ENCODE results near the gene DAGLA.

The DAGLA gene

DNA sequence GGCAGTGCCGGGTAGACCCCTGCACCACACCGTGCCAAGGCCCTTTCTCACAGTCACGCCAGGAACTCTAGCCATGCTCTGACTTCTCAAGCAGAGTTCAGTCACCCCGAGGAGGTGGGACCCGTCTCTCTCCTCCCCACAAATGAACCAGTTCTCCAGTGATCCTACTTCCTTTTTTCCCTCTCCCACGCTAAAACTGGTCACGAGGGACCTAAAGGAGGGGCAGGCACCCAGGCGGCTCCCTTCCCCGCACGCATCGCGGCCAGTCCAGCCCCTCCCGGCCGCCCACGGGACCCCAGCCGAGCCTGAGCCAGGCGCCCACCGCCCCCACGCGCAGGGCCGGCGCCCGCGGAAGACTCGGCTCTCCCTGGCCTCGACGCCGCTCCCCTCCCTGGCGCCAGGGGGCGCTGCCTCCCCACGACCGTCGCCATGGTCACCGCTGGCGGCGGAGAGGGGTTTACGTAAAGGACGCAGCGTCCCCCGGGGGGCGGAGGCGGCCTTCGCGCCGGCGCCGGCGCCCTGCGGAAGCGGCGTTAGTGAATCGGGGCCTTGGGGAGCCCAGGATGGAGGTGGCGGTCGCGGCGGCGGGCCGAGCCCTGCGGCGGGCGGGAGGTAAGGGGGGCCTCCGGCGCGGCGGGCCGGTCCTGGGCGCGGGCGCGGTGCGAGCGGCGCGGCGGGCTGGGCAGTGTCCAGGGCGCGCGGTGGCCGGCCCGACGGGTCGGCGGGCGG is at the start of gene DAGLA:
Gene DAGLA (plus strand): TSS at position 499 of the 729 bp plus-strand sequence. CDS start 39,765 bp downstream, outside the sequence.
- H3K4me3 ChIP-seq (ENCODE audit: low read depth, low read length), result peak within 1 kb of the TSS; percentile 48
- H3K9me3 ChIP-seq (ENCODE audit: control insufficient read depth, insufficient read depth, low read length), result no peaks in the 10 kb centered on the region
- peaks cover 15% of the 10 kb centered on the region for H3K27me3 ChIP-seq (ENCODE audit: control insufficient read depth, insufficient read depth, low read length)
- no peaks in the 10 kb centered on the region for H3K36me3 ChIP-seq (ENCODE audit: control insufficient read depth, insufficient read depth, low read length)
- H3K9ac ChIP-seq (ENCODE audit: low read depth, low read length), result no peak within 1 kb of the TSS
- H3K4me1 ChIP-seq (ENCODE audit: control insufficient read depth, insufficient read depth, low read length), result no peaks in the 10 kb centered on the region

- no peaks in the 10 kb centered on the region for H3K27me3 ChIP-seq (ENCODE audit: control insufficient read depth, insufficient read depth, low read length)
- no peaks in the 10 kb centered on the region for H3K4me1 ChIP-seq (ENCODE audit: control insufficient read depth, insufficient read depth, low read length)
- H3K4me3 ChIP-seq (ENCODE audit: low read depth, low read length), result no peak overlapping the region
- H3K9me3 ChIP-seq (ENCODE audit: control insufficient read depth, insufficient read depth, low read length), result no peaks in the 10 kb centered on the region
- H3K9ac ChIP-seq (ENCODE audit: low read depth, low read length), result no peak overlapping the region
- no peaks in the 10 kb centered on the region for H3K36me3 ChIP-seq (ENCODE audit: control insufficient read depth, insufficient read depth, low read length)
Measured at GRCh38 chr11:61632096-61632495, 48.1 kb upstream of the DAGLA start.

GRCh38 chr11:61635304-61635703 is 44.9 kb upstream of the DAGLA start:
- H3K27me3 ChIP-seq (ENCODE audit: control insufficient read depth, insufficient read depth, low read length), result no peaks in the 10 kb centered on the region
- no peak overlapping the region for H3K9ac ChIP-seq (ENCODE audit: low read depth, low read length)
- H3K4me1 ChIP-seq (ENCODE audit: control insufficient read depth, insufficient read depth, low read length), result no peaks in the 10 kb centered on the region
- H3K9me3 ChIP-seq (ENCODE audit: control insufficient read depth, insufficient read depth, low read length), result no peaks in the 10 kb centered on the region
- H3K4me3 ChIP-seq (ENCODE audit: low read depth, low read length), result no peak overlapping the region
- H3K36me3 ChIP-seq (ENCODE audit: control insufficient read depth, insufficient read depth, low read length), result no peaks in the 10 kb centered on the region

GRCh38 chr11:61635787-61636186 is 44.4 kb upstream of the DAGLA start:
- no peak overlapping the region for H3K9ac ChIP-seq (ENCODE audit: low read depth, low read length)
- no peaks in the 10 kb centered on the region for H3K36me3 ChIP-seq (ENCODE audit: control insufficient read depth, insufficient read depth, low read length)
- no peaks in the 10 kb centered on the region for H3K27me3 ChIP-seq (ENCODE audit: control insufficient read depth, insufficient read depth, low read length)

GRCh38 chr11:61636676-61637075 is 43.5 kb upstream of the DAGLA start:
- no peaks in the 10 kb centered on the region for H3K27me3 ChIP-seq (ENCODE audit: control insufficient read depth, insufficient read depth, low read length)
- no peak overlapping the region for H3K4me3 ChIP-seq (ENCODE audit: low read depth, low read length)
- no peak overlapping the region for H3K9ac ChIP-seq (ENCODE audit: low read depth, low read length)
- no peaks in the 10 kb centered on the region for H3K9me3 ChIP-seq (ENCODE audit: control insufficient read depth, insufficient read depth, low read length)
- no peaks in the 10 kb centered on the region for H3K36me3 ChIP-seq (ENCODE audit: control insufficient read depth, insufficient read depth, low read length)
- H3K4me1 ChIP-seq (ENCODE audit: control insufficient read depth, insufficient read depth, low read length), result no peaks in the 10 kb centered on the region

More at GRCh38 chr11:61635787-61636186, 44.4 kb upstream of the DAGLA start:
- Histone ChIP-seq H3K4me3 (ENCODE audit: low read depth, low read length) (no peak overlapping the region), H3K4me1 (ENCODE audit: control insufficient read depth, insufficient read depth, low read length) (no peaks in the 10 kb centered on the region), H3K9me3 (ENCODE audit: control insufficient read depth, insufficient read depth, low read length) (no peaks in the 10 kb centered on the region)

- Histone ChIP-seq H3K9me3 (ENCODE audit: control insufficient read depth, insufficient read depth, low read length) (no peaks in the 10 kb centered on the region), H3K4me3 (ENCODE audit: low read depth, low read length) (no peak overlapping the region), H3K36me3 (ENCODE audit: control insufficient read depth, insufficient read depth, low read length) (no peaks in the 10 kb centered on the region), H3K9ac (ENCODE audit: low read depth, low read length) (no peak overlapping the region), H3K4me1 (ENCODE audit: control insufficient read depth, insufficient read depth, low read length) (no peaks in the 10 kb centered on the region), H3K27me3 (ENCODE audit: control insufficient read depth, insufficient read depth, low read length) (no peaks in the 10 kb centered on the region)
Measured at GRCh38 chr11:61637277-61637676, 42.9 kb upstream of the DAGLA start.

DNA sequence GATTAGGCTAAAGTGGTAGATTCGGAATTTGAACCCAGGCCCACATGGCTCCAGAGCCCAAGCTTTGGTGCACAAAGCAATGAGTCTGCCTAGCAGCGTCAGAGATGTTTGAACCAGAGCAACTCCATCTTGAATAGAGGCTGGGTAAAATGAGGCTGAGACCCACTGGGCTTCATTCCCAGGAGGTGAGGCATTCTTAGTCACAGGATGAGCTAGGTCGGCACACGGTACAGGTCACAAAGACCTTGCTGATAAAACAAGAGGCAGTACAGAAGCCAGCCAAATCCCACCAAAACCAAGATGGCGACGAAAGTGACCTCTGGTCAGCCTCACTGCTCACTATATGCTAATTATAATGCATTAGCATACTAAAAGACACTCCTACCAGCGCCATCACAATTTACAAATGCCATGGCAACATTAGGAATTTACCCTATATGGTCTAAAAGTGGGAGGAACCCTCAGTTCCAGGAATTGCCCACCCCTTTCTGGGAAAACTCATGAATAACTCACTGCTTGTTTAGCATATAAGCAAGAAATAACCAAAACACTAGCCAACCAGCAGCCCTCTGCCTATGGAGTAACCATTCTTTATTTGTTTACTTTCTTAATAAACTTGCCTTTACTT is 40.3 kb upstream of the DAGLA start:
- Histone ChIP-seq H3K4me1 (ENCODE audit: control insufficient read depth, insufficient read depth, low read length) (no peaks in the 10 kb centered on the region), H3K4me3 (ENCODE audit: low read depth, low read length) (no peak overlapping the region), H3K27me3 (ENCODE audit: control insufficient read depth, insufficient read depth, low read length) (no peaks in the 10 kb centered on the region), H3K9me3 (ENCODE audit: control insufficient read depth, insufficient read depth, low read length) (no peaks in the 10 kb centered on the region), H3K9ac (ENCODE audit: low read depth, low read length) (no peak overlapping the region), H3K36me3 (ENCODE audit: control insufficient read depth, insufficient read depth, low read length) (no peaks in the 10 kb centered on the region)

GRCh38 chr11:61642162-61642561 is 38.0 kb upstream of the DAGLA start:
- Histone ChIP-seq H3K27me3 (ENCODE audit: control insufficient read depth, insufficient read depth, low read length) (no peaks in the 10 kb centered on the region), H3K9me3 (ENCODE audit: control insufficient read depth, insufficient read depth, low read length) (no peaks in the 10 kb centered on the region), H3K9ac (ENCODE audit: low read depth, low read length) (no peak overlapping the region), H3K4me1 (ENCODE audit: control insufficient read depth, insufficient read depth, low read length) (no peaks in the 10 kb centered on the region), H3K4me3 (ENCODE audit: low read depth, low read length) (no peak overlapping the region), H3K36me3 (ENCODE audit: control insufficient read depth, insufficient read depth, low read length) (no peaks in the 10 kb centered on the region)

DNA sequence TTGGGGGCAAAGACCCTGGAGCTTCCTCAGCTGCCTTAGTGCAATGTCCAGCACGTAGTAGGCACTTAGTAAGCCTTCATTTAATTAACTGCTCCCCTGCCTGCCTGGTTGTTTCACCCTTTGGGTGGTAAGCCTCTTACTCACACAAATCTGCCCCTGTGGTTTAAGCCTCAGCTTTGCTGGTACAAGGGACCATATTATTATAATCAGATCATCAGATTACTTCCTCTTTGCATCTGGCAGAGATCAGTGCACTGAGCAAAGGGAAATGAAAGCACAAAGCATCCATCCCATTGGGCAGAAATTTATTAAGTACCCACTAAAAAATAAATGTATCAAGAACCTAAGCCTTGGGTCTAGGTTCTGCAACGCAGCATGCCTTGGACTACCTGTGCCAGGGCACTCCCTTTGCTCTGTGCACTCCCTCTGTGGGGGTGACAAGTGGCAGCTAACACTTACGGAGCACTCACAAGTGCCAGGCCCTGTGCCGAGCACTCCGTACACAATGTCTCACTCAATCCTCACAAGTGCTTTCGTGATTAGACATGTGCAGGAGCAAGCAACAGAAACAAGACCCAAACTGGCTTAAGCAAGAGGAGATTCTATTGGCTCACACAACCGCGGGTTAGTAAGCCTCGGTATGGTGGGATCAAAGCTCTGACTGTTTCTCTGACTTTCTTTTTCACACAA is 34.9 kb upstream of the DAGLA start:
- no peak overlapping the region for H3K4me3 ChIP-seq (ENCODE audit: low read depth, low read length)
- no peaks in the 10 kb centered on the region for H3K27me3 ChIP-seq (ENCODE audit: control insufficient read depth, insufficient read depth, low read length)
- H3K4me1 ChIP-seq (ENCODE audit: control insufficient read depth, insufficient read depth, low read length), result no peaks in the 10 kb centered on the region
- H3K9ac ChIP-seq (ENCODE audit: low read depth, low read length), result no peak overlapping the region
- H3K36me3 ChIP-seq (ENCODE audit: control insufficient read depth, insufficient read depth, low read length), result no peaks in the 10 kb centered on the region
- H3K9me3 ChIP-seq (ENCODE audit: control insufficient read depth, insufficient read depth, low read length), result no peaks in the 10 kb centered on the region

DNA sequence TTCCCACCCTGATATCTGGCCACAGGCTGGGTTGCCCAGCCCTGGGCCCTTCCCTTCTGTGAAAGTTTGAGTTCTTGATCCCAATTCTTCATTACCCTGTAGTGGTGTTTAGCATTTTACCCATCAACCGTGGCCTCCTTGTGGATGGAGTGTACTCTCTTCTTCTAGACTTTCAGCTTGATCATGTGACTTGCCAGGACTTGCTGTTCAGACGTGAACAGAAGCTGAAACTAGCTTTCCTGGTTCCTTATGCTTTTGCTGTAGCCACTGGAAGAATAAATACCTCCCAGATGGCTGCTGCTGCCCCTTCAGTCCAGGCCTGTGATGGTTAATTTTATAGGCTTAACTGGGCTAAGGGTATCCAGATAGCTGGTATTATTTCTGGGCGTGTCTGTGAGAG is 32.7 kb upstream of the DAGLA start:
- Histone ChIP-seq H3K9ac (ENCODE audit: low read depth, low read length) (no peak overlapping the region), H3K36me3 (ENCODE audit: control insufficient read depth, insufficient read depth, low read length) (no peaks in the 10 kb centered on the region), H3K9me3 (ENCODE audit: control insufficient read depth, insufficient read depth, low read length) (no peaks in the 10 kb centered on the region), H3K4me3 (ENCODE audit: low read depth, low read length) (no peak overlapping the region), H3K27me3 (ENCODE audit: control insufficient read depth, insufficient read depth, low read length) (no peaks in the 10 kb centered on the region), H3K4me1 (ENCODE audit: control insufficient read depth, insufficient read depth, low read length) (peaks cover 3% of the 10 kb centered on the region)

DNA sequence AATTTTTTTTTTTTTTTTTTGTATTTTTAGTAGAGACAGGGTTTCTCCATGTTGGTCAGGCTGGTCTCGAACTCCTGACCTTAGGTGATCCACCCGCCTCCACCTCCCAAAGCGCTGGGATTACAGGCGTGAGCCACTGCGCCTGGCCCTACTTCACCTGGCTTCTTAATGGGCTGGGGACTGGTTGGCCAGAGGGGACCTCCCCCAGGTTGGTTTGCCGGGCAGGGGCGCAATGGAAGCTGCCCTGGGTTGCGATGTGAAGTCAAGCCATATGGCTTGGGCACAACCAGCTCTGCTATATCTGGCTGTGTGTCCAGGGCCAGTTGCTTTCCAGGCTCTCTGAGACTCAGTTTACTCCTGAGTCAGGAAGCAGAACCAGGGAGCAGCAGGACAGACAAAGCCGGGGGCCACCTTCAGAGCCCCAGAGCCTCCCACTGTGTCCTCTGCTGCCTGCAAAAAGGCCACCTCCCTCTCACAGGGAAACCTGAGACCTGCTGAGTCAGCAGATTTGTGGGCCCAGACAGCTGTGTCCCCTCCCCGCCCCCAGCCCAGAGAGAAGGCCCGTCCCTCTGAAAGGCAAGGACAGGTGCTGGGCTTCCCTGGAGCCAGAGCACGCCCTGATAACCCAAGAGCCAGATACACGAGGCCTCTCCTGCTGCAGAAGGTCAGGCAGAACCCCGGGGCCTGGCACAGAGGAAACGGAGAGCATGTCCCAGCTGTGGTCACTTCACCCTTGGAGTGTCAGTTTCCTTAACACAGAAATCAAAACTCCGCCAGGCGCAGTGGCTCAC is 29.2 kb upstream of the DAGLA start:
- peaks cover 5% of the 10 kb centered on the region for H3K4me1 ChIP-seq (ENCODE audit: control insufficient read depth, insufficient read depth, low read length)
- no peaks in the 10 kb centered on the region for H3K36me3 ChIP-seq (ENCODE audit: control insufficient read depth, insufficient read depth, low read length)
- no peak overlapping the region for H3K4me3 ChIP-seq (ENCODE audit: low read depth, low read length)
- no peak overlapping the region for H3K9ac ChIP-seq (ENCODE audit: low read depth, low read length)
- H3K9me3 ChIP-seq (ENCODE audit: control insufficient read depth, insufficient read depth, low read length), result no peaks in the 10 kb centered on the region
- no peaks in the 10 kb centered on the region for H3K27me3 ChIP-seq (ENCODE audit: control insufficient read depth, insufficient read depth, low read length)
